ENCODE measurements around the gene SLC22A4.
A peak's percentile ranks its signal among the peaks of the same experiment; 100 is the strongest.

The SLC22A4 gene

DNA sequence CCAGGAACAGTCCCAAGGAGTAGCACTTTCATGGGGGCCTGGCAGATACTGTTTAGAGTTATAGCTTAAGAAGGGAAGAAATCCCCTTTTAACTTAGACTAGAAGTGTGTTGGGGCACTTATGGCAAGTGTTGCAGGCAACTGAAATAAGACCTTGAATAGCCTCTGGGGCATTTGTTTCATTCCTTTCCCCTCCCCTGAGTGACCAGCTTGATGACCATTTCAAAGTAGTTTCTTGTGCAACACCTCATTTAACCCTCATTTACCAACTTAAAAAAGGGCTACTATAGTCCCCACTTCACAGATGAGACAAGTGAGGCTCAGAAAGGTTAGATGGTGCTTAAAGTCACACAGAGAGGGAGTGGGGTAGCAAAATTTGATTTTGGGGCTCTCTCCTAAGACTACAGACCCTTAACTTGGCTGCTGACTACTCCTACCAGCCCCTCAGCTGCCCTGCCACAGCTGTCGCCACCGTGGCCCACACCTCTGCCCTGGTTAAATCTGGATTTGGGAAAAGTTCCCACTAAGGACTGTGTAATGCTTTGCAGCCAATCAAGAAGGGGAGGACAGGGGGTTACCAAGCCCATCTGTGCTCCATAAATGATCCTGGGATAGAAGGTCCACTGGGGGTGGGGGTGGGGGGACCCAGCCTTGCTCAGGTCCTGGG lies 31.2 kb upstream of the SLC22A4 start:
- no peak for DNase-seq (ENCODE audit: low read depth)

DNA sequence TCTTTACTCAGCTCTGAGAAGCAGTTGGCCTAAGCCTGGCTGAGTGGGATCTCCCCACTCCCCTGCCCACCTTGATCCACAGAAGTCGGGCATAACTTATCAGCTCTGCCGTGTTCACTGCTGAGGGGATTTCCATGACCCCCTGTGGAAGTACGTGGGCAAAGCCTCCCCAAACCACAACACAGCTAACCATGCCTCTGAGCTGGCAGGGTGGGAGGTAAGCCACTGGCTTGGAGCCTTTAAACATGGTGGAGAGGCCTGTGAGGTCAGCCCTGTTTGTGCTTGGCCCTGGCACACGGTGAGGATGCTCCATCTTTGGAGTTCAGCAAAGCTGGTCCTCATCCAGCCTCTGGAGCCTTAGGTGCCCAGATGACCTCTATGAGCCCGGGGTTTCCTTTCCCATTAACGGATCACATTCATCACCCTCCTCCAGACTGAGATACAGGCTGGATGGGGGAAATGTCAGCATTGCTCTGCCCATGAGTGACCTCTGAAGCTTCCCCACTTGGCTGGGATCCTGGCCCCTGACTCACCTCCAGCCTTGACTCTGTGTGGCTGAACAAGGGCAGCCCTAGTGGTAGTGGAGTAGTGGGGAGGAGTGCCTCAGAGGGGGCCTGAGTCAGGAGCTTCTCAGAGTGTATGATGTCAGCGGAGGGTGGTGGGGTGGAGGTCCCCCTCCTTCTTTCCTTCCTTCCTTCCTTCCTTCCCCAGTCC lies 30.5 kb upstream of the SLC22A4 start:
- no peak for DNase-seq (ENCODE audit: low read depth)

DNA sequence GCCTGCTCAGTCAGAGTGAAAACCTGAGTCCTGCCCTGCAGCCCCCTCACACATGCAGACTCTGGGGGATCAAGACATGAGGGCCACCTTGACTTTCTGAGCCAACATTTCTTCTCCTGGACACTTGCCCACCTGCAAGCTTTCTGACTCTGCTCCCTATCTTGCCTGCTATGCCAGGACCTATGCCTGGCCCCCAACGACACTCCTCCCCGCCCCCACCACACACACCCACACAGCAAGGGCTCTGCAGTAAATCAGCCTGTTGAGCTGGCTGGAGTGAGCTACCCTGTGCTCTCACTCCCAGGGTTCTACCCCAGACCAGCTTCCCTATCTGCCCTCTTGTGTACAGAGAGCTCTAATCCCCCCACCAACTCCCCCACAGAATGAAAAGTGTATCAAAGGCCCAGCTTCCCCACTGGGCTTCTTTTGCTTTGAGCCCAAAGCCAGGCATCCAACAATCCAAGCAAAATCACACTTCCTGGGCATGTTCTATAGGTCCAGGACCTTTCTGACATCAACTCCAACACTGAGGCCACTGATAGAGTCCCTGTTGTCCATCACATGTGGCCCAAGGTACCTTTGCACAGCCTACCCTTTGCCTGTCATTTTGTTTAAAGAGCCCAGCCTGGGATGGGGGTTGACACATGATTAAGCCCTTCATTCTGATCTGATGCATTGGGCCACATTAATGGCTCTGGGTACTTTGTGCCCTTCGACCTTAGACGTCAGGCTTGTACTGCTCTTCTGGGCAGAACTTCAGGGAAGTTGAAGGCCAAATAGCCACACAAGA lies 29.5 kb upstream of the SLC22A4 start:
- no peak for DNase-seq (ENCODE audit: low read depth)

DNA sequence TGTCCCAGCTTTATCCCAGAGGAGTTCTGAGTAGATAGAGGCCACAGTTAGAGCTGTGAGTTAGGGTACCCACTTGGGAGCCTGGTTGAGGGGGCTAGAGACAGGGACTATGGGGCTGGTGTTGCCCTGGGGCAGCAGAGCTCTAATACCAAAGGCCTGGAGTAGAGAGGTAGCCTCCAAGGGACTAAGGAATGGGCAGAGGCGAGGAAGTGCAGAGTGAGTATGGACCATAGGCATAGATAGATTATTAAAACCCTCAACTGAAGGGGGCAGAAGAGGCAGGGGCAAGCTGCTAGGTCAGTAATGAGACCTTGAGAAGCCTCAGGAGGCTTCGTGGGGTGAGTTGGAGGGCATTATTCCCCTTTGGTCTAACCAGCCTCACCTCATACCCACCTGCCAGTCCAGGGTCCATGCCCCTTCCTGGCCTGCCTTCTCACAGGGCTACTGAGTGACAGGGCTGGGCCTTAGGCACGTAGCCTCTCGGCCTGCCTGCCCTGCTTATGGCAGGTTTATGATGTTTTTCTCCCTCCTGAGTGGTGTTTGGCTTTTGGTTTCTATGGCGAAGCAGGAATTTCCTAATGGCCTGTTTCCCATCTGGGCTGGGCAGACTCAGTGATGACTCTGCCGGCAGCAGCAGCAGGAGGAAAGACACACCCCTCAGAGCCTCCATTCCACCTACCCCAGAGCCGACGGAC lies 28.7 kb upstream of the SLC22A4 start:
- no peak for DNase-seq (ENCODE audit: low read depth)

DNA sequence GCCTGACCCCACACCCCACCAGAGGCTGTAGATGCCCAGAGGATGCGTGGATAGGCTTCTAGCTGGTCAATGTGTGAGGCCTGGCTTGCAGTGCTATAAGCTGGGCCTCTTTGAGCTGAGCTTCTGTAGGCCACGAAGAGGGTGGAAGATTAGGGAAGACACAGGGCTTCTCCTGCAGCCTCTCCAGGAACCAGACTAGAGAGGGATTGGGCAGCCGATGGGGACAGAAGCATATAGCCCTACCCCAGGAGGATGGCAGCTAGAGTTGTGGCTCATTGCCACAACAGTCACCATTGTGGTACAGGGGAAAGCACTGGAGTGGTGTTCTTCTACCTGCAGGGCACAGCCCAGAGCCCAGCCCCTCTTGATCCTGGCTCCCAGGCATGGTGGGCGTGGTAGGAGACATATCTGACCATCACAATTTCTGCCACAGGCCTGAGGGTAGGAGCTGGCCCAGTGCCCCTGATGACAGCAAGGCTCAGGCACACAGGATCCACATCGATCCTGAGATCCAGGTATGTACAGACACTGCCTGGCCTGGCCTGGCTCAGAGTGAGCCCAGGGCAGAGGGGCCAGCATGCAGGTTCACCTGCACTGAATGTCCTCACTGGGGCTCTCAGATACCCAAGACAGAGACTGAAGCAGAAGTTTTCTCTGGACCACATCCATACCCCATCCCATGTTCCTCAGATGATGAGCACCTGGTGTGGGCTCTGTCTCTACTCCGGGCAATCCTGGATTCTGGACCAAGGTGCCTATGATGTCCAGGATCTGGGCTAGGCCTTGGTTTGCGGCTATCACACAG lies 28.0 kb upstream of the SLC22A4 start:
- no peak for DNase-seq (ENCODE audit: low read depth)

DNA sequence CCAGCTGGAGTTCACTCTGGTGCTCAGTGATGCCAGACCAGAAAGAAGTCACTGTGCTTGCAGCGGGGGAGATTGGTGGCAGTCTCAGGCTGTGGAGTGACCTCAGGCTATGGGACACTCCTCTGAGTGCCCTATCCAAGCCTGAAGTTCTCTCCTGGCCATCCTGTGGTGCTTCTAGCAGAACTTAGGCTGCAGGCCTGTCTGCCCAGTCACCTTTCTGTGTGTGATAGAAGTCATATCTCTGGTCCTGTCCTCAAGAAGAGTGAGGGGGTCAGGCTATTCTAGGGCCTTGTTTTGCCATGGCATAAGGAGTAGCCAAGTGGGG lies 27.4 kb upstream of the SLC22A4 start:
- no peak for DNase-seq (ENCODE audit: low read depth)

DNA sequence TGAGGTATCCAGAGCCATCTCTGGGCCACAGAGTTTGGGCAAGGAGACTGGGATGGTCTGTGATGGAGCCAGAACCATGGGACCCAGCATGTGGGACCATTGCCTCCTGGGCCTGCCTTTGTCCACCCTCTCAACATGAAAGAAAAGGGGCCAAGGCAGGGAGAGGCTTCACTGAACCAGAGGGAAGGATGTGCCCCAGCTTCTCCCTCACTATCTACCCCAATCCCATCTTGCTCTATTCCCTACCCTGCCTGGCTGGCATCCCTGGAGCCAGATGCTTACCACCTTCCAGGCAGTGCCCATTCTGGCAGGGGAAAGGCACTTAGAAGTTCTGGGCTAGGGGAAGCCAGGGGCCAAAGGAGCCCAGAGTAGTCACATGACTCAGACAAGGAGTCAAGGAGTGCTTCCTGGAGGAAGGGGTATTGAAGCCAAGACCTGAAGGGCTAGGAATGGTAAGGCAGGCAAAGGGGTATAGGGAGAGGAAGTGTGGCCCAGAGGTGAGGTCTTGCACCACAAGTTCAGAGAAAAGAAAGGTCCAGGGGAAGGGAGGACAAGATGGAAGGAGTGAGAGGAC lies 26.9 kb upstream of the SLC22A4 start:
- DNase-seq (ENCODE audit: low read depth) = no peak

DNA sequence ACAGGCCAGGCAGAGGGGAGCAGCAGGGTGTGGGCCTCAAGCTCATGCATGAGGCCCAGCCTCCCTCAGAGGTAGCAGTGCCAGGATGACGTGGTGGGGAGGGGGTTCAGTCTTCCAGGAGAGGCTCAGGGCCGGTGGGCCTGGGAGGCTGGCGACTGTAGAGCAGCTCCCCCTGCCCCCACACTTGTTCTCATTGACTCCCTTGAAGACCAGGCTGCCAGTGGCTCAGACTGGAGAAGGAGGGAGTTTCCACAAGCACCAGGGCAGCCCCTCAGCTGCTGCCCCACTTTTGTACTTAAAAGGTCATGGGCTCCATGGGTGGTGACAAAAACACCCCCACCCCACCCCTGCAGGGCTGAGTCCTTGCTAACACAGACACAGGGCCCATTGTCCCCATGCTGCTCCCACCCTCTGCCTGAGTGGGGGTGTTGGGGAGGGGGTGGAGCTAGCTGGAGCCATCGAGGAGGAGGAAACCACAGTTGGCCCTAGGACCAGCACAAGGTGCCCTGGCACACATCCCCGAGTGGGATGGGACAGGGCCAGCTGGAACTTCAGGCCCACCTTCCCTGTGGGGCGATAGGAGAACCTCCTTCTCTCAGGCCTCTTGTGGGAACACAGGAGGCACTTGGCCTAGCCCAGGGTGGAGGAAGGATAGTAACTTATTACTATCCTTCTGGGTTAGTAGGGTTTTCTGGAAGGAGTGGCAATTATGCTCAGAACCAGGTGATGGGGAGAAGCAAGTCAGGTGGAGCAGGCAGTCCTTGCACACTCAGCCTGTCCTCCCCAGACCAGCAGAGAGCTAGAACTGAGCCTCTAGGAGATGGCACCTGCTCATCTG lies 26.0 kb upstream of the SLC22A4 start:
- no peak for DNase-seq (ENCODE audit: low read depth)

DNA sequence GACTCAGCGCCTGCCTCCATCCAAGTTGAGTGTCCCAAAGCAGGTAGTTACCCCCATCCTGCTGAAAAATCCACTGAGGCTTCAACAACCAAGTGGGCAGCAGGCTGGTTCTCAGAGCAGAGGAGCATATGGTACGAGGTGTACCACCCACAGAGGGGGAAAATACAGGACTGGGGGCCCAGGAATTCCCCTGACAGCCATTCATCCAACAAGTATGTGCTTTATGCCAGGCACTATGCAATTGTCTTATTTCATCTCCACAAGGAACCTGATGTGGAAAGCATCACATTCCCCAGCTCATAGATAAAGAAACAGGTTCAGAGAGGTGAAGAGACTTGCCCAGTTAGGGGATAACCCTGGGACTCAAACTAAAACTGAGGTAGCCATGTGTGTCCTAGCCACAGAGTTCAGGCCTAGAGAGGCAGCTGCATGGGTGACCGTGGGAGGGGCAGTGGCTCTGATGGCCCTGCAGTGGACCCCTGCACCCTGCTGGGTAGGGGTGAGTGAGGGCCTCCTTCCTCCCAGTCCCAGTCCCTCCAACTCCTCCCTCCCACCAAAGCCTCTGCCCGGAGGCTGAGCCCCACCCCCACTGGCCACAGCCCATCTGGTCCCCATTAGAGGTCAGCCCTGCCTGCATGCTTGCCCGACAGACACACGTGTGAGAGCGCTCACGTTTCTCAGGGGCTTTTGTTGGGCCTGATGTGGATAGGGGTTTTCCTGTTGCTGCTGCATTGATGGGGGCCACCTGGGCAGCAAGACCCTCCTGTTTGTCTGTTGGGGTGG lies 25.2 kb upstream of the SLC22A4 start:
- DNase-seq (ENCODE audit: low read depth) = no peak

DNA sequence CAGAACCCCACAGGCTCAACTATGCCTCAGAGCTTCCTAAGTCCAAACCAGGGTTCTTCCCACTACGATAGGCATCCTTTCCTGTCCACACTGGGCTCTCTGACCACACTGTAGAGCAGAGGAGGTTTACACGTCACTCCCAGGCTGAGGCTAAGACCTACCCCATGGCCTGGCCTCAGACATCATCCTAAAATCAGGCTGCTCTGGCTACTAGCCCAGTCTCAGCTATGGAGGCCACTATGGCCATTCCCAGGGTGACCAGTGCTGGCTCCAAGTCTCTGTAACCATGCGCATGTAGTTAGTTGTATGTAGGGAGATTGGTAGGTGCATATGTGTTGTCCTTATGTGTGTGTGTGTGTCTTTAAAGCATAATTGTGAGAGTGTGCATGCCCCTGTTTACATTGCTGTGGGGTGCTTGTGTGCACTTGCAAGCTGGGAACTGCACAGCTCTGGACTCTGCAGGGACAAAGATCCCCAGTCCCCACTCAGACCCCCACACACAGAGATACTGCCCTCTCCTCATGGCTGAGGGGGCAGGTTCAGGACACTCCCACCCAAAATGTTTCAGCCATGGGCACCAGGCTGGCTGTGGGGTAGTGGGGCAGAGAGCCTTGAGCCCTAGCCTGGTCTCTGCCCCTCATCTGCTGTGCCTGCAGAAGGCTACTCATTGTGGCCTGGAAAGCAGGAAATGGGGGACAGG lies 24.4 kb upstream of the SLC22A4 start:
- DNase-seq (ENCODE audit: low read depth) = no peak

DNA sequence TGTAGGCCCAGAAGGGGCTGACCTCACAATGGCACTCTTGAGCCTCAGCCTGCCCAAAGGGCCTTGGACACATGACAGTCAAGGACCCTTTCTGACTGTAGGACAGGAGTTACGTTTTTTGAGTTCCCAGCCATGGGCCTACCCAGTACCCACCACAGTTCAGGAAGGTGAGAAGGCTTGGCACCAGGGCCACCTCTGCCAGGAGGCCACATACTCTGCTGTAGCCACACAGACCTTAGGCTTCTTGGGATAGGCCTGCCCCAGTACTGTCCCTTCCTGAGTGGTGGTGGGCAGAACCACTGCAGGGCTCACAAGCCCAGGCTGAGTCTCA lies 23.9 kb upstream of the SLC22A4 start:
- DNase-seq (ENCODE audit: low read depth) = no peak

DNA sequence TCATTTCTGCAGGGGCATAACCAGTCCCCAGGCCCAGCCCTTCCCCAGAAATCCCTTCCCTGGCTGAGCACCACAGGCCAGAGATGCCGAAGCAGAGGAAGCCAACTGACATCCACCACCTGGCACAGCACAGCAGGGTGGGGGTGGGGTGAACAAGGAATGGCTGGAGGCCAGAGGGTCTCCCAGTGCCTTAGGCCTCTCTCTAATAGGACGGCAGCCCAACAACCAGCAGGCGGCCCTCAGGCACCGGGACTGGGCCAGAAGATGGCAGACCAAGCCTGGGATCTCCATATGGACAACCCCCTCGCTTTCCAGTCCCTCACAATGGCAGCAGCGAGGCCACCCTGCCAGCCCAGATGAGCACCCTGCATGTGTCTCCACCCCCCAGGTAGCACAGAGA lies 23.5 kb upstream of the SLC22A4 start:
- DNase-seq (ENCODE audit: low read depth) = no peak

DNA sequence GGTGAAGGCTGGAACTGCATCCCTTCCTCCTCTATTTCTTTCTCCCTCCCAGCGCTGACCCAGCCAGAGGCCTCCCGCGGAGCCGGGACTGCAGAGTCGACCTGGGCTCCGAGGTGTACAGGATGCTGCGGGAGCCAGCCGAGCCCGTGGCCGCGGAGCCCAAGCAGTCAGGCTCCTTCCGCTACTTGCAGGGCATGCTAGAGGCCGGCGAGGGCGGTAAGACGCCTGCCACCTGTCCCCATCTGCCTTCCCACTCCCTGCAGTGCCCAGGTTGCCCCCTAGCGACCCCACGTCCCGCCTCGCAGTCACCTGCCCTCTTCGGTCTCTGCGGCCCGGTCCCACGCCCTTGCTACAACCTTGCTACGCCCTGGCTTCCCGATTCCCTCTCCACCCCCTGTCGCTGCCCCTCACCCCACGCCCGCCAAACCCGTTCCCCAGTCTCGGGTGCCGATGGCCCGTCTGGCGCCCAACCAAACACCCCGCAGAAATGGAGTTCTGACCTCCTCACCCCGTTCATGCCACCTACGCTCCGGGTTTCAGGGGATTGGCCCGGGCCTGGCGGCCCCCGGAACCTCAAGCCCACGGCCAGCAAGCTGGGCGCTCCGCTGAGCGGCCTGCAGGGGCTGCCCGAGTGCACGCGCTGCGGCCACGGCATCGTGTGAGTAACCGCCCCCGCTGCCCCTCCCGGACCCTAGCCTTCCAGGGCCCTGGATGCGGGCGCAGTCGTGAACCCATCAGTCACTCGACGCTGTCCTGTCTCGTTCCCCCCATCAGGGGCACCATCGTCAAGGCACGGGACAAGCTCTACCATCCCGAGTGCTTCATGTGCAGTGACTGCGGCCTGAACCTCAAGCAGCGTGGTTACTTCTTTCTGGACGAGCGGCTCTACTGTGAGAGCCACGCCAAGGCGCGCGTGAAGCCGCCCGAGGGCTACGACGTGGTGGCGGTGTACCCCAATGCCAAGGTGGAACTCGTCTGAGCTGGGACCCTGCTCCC lies 22.6 kb upstream of the SLC22A4 start:
- no peak for DNase-seq (ENCODE audit: low read depth)

DNA sequence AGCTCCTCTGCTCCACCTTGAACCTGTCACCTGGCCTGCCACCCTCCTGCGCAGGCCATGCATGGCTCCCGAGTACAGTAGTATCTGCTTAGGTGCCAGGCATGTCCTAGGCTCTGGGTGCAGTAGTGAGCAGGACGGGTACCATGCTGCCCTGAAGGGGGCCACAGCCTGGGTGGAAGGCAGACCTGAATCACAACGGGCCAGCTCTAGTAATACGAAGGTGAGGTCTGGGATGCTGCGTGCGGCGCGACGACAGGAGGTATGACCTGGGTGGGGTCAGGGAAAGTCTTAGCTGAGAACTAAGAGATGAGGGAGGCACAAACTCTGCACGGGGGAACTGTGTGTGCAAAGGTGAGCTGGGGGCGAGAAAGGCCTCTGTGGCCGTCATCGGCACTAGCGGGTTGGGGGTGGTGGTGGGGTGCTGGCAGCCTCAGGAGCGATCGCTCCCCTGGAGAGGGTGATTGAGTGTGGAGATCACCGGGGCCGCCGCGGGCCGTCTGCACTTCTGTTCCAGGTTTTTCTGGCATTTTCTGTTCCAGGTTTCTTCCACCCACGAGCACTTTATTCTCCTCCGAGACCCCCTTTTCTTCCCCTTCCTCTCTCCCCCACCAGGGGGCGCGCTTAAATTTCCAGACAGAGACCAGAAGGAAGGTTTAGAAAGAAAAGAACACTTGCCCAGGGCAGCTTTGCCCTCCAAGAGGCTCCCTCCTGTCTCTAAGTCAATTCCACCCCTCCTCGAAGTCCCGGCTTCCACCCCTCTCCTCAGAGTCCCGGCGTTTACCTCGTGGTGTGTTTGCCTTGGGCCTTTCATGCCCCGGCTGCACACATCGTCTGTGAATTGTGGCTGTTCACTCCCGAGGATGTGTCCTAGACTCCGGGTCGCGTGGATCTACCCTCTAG lies 21.6 kb upstream of the SLC22A4 start:
- peak; percentile 48 for DNase-seq (ENCODE audit: low read depth)

DNA sequence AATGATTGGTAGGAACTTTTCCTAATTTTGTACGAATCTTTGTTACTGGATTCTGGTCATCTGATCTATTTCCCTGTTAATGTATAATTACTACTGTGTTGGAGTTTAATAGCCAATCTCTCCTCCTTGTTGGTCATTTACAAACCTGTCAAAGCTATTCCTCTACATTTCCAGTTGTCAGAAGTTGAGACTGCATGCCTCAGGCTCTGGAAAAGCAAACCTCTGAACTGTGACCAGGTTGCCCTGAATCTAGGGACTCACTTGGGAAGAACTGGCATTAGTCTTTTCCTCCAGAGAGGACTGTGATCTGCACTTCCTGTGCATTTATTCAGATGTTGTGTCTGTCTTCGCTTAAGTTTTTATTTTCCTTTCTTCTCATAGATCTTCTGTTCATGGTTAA lies 20.6 kb upstream of the SLC22A4 start:
- no peak for DNase-seq (ENCODE audit: low read depth)

DNA sequence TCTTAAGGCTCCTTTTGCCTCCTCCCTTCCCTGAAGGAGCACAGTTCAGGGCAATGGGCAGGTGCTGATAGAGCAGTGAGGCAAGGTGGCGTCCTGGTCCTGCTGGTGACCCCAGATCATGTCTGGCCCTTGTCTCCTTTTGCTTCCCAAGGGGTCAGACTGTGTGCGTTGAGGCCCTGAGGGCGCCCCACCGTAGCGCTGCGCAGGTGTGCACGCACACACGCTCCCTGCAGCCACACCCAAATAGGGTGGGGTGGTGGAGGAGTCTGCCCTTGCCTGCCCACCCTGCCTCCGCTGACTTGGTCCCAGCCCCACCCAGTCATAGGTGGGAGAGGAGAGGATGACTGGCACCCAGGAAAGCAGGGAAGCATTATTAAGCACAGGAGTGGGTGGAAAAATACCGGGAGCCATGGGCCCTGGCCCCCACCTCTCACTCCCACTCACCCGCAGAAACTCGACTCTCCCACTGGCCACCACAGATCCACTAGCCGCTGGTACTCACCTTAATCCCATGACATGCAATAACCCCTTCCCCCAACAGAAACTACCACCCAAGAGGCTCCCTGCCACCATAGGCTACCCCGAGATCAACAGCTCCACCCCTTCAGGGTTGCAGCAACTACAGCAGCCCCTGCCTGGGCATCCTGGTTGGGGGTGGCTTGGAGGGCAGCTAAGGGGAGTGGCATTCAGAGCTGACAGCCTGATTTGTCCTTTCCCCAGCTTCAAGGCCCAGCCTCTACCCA lies 20.0 kb upstream of the SLC22A4 start:
- no peak for DNase-seq (ENCODE audit: low read depth)
